Parathyroid adenoma (tissue), 2 donors: Measurements from ENCODE around the gene PMFBP1.

Source experiments
- H2AFZ ChIP-seq: fragments of 300-600 bp; sonication (generic); one replicate; pipeline ENCODE4 v1.7.0; 2017; ENCODE audit warnings: antibody characterized with exemption, mild to moderate bottlenecking
- H3K27ac ChIP-seq: fragments of 300-600 bp; sonication (generic); one replicate; pipeline ENCODE4 v1.7.0; 2017
- H3K27me3 ChIP-seq: fragments of 300-600 bp; sonication (generic); one replicate; pipeline ENCODE4 v1.7.0; 2017; ENCODE audit warnings: low read length; ENCODE audit not compliant: control insufficient read depth, insufficient read depth
- H3K36me3 ChIP-seq: fragments of 300-600 bp; sonication (generic); one replicate; pipeline ENCODE4 v1.7.0; 2017; ENCODE audit warnings: low read length; ENCODE audit not compliant: control insufficient read depth, insufficient read depth
- H3K4me1 ChIP-seq: fragments of 300-600 bp; sonication (generic); one replicate; pipeline ENCODE4 v1.7.0; 2017; ENCODE audit warnings: control low read depth
- H3K4me2 ChIP-seq: fragments of 300-600 bp; sonication (generic); one replicate; pipeline ENCODE4 v1.7.0; 2017; ENCODE audit warnings: low read length
- H3K4me3 ChIP-seq: fragments of 300-600 bp; sonication (generic); one replicate; pipeline ENCODE4 v1.7.0; 2017; ENCODE audit warnings: low read depth, low read length
- H3K79me2 ChIP-seq: fragments of 300-600 bp; sonication (generic); one replicate; pipeline ENCODE4 v1.7.0; 2017; ENCODE audit warnings: control low read depth
- H3K9ac ChIP-seq: fragments of 300-600 bp; sonication (generic); one replicate; pipeline ENCODE4 v1.7.0; 2017; ENCODE audit warnings: mild to moderate bottlenecking
- H3K9me3 ChIP-seq: fragments of 300-600 bp; sonication (generic); one replicate; pipeline ENCODE4 v1.7.0; 2017; ENCODE audit warnings: low read length; ENCODE audit not compliant: control insufficient read depth
- TF ChIP-seq, protein P1 (sequence below): fragments of 300-600 bp; sonication (generic); IDR thresholded peaks from one replicate; pipeline ENCODE4 v1.7.0; 2017; ENCODE audit warnings: antibody characterized with exemption, mild to moderate bottlenecking
- donor health status: primary hyperparathyroidism.

The PMFBP1 gene

DNA sequence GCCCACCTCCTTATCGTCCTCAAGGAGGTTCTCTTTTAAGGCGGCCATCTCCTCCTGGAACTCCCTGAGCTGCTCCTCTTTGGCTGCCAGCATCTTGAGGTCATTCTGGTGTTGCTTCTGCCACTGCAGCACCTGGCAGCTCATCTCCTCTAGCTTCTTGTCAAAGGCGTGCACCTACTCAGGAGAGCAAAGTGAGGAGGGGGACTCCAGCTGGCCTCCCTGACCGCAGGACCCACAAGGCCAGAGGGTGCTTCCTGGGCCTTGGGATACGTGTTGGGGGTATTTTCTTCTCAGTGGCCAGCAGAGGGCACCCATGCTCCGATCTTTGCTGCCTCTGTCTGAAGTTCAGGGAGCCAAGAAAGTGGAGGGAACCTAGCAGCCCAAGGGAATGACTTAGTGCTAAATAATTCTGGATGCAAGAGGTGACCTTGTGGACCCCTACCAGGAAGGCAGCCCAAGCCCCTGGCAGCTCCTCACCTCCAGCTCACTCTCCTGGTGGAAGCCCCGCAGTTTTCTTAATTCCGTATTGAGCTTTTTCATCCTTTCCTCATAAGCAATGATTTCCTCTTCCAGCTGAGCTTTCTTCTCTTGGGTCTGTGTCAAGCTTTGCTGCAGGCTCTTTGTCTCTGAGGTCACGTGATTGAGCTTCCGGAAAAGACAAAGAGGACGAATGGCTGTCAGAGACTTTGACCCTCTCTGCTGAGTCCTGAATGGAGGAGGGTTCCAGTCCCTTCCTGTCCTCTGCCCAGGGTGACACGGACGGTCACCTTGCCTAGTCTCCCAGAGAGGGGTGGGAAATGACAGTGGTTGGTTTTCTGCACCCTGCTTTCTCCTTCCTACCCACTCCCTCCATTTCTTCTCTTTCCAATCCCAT, 47.0 kb downstream of the PMFBP1 start:
- Histone ChIP-seq H3K4me3 (no peak overlapping the region), H3K36me3 (no peaks in the 10 kb centered on the region), H3K9me3 (no peaks in the 10 kb centered on the region), H3K27ac (no peak overlapping the region), H3K4me2 (no peak overlapping the region), H3K27me3 (no peaks in the 10 kb centered on the region), H3K4me1 (no peaks in the 10 kb centered on the region), H2AFZ (peak overlapping the region; percentile 30), H3K9ac (no peak overlapping the region), H3K79me2 (no peaks in the 10 kb centered on the region)
- TF ChIP-seq, protein P1, sequence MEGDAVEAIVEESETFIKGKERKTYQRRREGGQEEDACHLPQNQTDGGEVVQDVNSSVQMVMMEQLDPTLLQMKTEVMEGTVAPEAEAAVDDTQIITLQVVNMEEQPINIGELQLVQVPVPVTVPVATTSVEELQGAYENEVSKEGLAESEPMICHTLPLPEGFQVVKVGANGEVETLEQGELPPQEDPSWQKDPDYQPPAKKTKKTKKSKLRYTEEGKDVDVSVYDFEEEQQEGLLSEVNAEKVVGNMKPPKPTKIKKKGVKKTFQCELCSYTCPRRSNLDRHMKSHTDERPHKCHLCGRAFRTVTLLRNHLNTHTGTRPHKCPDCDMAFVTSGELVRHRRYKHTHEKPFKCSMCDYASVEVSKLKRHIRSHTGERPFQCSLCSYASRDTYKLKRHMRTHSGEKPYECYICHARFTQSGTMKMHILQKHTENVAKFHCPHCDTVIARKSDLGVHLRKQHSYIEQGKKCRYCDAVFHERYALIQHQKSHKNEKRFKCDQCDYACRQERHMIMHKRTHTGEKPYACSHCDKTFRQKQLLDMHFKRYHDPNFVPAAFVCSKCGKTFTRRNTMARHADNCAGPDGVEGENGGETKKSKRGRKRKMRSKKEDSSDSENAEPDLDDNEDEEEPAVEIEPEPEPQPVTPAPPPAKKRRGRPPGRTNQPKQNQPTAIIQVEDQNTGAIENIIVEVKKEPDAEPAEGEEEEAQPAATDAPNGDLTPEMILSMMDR: peak; percentile 75

DNA sequence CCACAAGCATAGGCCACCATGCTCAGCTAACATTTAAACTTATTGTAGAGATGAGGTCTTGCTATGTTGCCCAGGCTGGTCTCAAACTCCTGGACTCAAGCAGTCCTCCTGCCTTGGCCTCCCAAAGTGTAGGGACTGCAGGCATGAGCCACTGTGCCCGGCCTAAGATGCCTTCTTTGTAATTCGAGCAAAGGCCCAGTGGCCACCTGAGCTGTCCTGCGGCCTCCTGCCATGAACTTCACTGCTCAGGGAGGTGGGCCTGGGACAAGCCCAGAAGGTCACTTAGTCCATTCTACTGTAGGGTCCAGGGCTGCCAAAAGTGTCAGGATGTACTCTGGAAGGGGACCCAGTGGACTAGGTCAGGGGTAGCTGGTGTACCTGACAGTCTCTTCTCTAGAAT, 47.8 kb downstream of the PMFBP1 start:
- TF ChIP-seq, protein P1: no peak
- no peak overlapping the region for H3K9ac ChIP-seq
- H3K79me2 ChIP-seq: no peaks in the 10 kb centered on the region
- H3K4me1 ChIP-seq: no peaks in the 10 kb centered on the region
- no peak overlapping the region for H3K4me3 ChIP-seq
- no peak overlapping the region for H2AFZ ChIP-seq
- no peaks in the 10 kb centered on the region for H3K27me3 ChIP-seq
- no peak overlapping the region for H3K4me2 ChIP-seq
- no peaks in the 10 kb centered on the region for H3K9me3 ChIP-seq
- H3K27ac ChIP-seq: no peak overlapping the region
- H3K36me3 ChIP-seq: no peaks in the 10 kb centered on the region

DNA sequence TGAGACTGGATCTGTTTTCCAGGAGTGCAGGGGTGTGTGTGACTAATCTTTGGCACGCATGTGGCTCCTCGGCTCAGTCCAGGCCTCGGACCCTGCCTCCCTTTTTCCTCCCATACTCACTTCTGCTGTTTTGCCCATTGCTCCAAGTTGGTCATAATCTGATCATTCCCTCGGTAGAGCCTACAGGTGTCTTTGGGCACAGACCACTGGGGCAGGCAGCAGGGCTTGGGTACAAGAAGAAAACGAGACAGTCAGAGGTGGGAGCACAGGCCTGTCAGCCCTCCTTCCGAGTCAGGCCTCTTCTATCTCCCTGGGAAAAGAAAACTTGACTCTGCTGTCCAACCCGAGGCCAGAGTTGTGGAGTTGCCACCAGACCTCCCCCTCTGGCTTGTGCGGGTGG, 48.5 kb downstream of the PMFBP1 start:
- Histone ChIP-seq H3K36me3 (no peaks in the 10 kb centered on the region), H3K27me3 (no peaks in the 10 kb centered on the region), H3K9me3 (no peaks in the 10 kb centered on the region), H3K4me1 (no peaks in the 10 kb centered on the region), H3K4me2 (no peak overlapping the region), H3K9ac (no peak overlapping the region), H2AFZ (no peak overlapping the region), H3K79me2 (no peaks in the 10 kb centered on the region), H3K27ac (no peak overlapping the region), H3K4me3 (no peak overlapping the region)
- TF ChIP-seq, protein P1: no peak

DNA sequence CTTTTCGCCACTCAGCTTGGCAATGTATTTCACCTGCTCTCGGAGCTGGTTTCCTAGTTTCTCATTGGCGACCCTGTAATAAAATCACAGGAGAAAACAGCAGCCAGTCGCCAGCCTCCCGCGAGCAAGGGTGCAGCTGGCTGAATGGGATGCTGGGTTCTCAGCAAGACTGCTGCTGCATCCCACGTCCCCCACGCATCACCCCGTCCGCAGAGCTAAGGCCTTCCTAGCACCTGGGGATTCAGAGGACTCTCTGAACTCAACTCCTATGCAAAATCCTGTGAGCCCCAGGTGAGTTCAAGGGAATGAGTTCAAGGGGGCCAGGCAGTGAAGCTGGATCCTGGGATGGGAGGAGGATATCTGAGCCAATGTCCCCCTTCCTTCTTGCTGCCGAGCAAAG, 49.0 kb downstream of the PMFBP1 start:
- TF ChIP-seq, protein P1: no peak
- Histone ChIP-seq H3K36me3 (no peaks in the 10 kb centered on the region), H3K27me3 (no peaks in the 10 kb centered on the region), H3K27ac (no peak overlapping the region), H3K4me2 (no peak overlapping the region), H3K9ac (no peak overlapping the region), H3K79me2 (no peaks in the 10 kb centered on the region), H2AFZ (no peak overlapping the region), H3K4me3 (no peak overlapping the region), H3K9me3 (no peaks in the 10 kb centered on the region), H3K4me1 (no peaks in the 10 kb centered on the region)

DNA sequence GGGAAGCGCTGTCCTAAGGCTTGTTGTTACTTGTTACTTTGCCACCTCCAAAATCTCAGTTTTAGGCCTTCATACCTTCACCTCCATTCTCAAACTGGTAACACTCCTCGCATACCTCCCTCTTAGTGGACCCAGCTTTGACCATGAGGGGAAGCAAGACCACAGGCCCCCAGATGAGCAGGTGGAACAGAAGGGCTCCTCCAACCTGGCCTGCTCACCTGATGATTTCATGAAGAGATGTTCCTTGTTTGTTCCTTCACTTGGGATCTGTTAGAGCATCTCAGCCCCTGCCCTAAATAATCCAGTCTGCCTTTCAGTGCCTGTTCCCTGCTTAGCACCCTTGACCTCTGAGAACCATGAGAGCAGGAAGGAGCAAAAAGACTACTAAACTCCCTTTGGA, 49.6 kb downstream of the PMFBP1 start:
- Histone ChIP-seq H3K79me2 (no peaks in the 10 kb centered on the region), H3K27me3 (no peaks in the 10 kb centered on the region), H3K4me3 (no peak overlapping the region), H3K9me3 (no peaks in the 10 kb centered on the region), H3K4me1 (no peaks in the 10 kb centered on the region), H2AFZ (no peak overlapping the region), H3K36me3 (no peaks in the 10 kb centered on the region), H3K4me2 (no peak overlapping the region), H3K27ac (no peak overlapping the region), H3K9ac (no peak overlapping the region)
- TF ChIP-seq, protein P1: no peak
